T47D (cell line): ENCODE data around the gene KRTAP5-8.

ENCODE experiments used
- DNase-seq, 2 experiments: peaks; one replicate each; pipeline versions ENCODE4 v3.0.0 to v3.0.0-alpha.2; 2011 to 2012; ENCODE audit warnings: low read depth in 1 of 2, low spot score in 1 of 2
- JUND ChIP-seq: IDR thresholded peaks from 2 replicates; pipeline ENCODE4 v1.6.1; 2012; ENCODE audit warnings: low read depth
- in situ Hi-C: cut with HindIII; loops from 2 replicates; pipeline ENCODE4 v1.10.0; 2016; ENCODE audit warnings: low sequenced_read_pairs, low pct_unique_long_range_greater_than_20kb

KRTAP5-8 gene

GRCh38 chr11:71542382-71542781 lies 4.6 kb downstream of the KRTAP5-8 start:
- TF ChIP-seq JUND, result no peak
- in situ Hi-C loops, result no loop called here

GRCh38 chr11:71542879-71543777 lies 5.3 kb downstream of the KRTAP5-8 start:
- TF ChIP-seq JUND, result no peak
- in situ Hi-C loops, result no loop called here
- DNase-seq, result no peak

More at GRCh38 chr11:71542382-71542781, 4.6 kb downstream of the KRTAP5-8 start:
- no peak for DNase-seq

- in situ Hi-C loops, result no loop called here
Measured at GRCh38 chr11:71543866-71544265, 6.0 kb downstream of the KRTAP5-8 start.

DNA sequence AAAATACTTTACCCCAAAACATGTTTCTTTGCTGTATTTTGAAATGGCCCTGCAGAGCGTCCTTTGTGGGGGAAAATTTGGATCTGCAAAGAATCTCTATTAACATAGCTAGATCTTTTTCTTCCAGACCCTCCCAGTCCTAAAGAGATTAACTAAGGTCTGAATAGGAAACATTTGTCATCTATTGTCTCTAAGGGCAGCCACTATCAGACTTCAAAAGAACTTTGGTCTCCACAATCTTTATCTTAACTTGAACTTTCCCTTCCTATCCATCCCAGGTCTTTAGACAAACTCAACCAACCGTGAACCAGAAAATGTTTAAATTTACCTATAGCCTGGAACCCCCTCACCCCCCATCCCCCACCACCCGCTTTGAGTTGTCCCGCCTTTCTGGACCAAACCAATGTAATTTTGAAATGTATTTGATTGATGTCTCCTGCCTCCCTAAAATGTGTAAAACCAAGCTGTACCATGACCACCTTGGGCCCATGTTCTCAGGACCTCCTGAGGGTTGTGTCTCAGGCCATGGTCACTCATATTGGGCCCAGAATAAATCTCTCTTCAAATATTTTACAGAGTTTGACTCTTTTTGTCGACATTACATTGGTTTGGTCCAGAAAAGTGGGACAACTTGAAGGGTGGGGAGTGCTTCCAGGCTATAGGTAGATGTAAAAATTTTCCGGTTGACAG lies 6.8 kb downstream of the KRTAP5-8 start:
- no peak for TF ChIP-seq JUND
- in situ Hi-C loops, result no loop called here

More at GRCh38 chr11:71543866-71544265, 6.0 kb downstream of the KRTAP5-8 start:
- DNase-seq, result no peak
- TF ChIP-seq JUND, result no peak

DNA sequence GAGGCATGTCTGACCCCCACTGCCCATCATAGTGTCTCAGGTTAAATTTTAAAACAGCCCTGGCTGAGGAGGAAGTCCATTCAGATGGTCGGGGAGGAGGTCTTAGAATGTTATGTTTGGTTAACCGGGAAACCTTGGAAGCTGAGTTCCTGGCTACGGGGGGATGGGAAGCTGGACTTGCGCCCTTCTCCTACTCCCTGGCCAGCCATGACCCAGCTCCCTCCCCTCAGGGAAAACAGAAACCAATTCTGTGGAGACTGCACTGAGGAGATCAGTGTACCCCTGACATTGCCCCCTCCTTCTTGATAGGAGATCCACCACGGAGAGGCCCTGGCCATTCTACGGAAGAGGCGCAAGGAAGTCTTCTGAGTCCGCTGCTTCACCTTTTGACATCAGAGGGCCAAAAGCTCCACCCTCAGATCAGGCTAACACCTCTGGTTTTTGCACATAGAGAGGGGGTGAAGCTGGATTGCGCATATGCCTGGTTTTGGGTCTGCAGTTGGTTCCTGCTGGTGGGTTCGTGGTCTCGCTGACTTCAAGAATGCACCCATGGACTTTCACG lies 7.7 kb downstream of the KRTAP5-8 start:
- no peak for DNase-seq
- in situ Hi-C loops, result no loop called here
- TF ChIP-seq JUND, result no peak

More for the DNA sequence above, 6.8 kb downstream of the KRTAP5-8 start:
- no peak for DNase-seq

- TF ChIP-seq JUND, result no peak
- in situ Hi-C loops, result no loop called here
Measured at GRCh38 chr11:71548120-71548519, 10.3 kb downstream of the KRTAP5-8 start, which contains the start of gene KRTAP5-9. Gene KRTAP5-9, plus strand, starts transcription at chr11:71548420. Its CDS starts 238 bp downstream, at chr11:71548658.

GRCh38 chr11:71548716-71549151 lies 10.9 kb downstream of the KRTAP5-8 start:
- in situ Hi-C loops, result no loop called here
- no peak for TF ChIP-seq JUND
- DNase-seq, result no peak

More at GRCh38 chr11:71548120-71548519, 10.3 kb downstream of the KRTAP5-8 start, which contains the start of gene KRTAP5-9:
- no peak for DNase-seq

DNA sequence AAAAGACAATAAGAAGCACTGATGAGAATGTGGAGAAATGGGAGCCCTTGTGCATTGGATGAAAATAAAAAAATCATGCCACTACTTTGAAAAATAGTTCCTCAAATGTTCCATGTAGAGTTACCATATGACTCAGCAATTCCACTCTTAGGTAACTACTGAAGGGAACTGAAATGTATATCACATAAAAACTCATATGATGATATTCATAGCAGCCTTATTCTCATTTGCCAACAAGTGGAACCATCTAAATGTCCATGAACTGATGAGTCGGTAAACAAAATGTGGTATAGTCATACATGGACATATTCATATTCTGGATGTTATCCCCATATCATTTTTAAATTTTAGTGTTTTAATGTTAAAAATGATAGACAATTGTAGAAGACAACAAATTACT lies 13.9 kb downstream of the KRTAP5-8 start:
- TF ChIP-seq JUND, result no peak
- in situ Hi-C loops, result no loop called here
- DNase-seq, result no peak

GRCh38 chr11:71554996-71555395 lies 17.2 kb downstream of the KRTAP5-8 start:
- in situ Hi-C loops, result no loop called here
- DNase-seq, result no peak
- TF ChIP-seq JUND, result no peak

DNA sequence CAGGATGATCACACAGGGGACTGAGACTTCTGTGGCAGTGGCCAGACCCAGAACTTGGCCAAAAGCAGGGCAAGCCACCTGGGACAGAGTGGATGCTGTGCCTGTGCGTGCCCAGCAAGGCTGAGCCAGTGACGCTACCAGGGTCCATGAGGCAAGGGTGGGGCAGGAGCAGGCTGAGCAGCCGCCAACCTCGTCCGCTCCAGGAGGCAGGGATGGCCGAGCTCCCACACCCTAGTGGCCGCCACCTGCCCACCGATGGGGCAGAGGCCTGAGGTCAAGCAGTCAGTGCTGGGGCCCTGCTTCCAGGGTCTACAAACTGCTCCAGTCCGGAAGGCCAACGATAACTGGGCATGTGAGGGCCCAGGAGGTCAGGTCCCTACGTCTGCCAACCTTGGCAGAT lies 17.7 kb downstream of the KRTAP5-8 start:
- no peak for DNase-seq
- no peak for TF ChIP-seq JUND
- in situ Hi-C loops, result no loop called here

GRCh38 chr11:71556018-71556417 lies 18.2 kb downstream of the KRTAP5-8 start:
- no peak for DNase-seq
- TF ChIP-seq JUND, result no peak
- in situ Hi-C loops, result no loop called here

GRCh38 chr11:71557257-71557656 lies 19.4 kb downstream of the KRTAP5-8 start:
- in situ Hi-C loops, result no loop called here
- DNase-seq, result no peak
- no peak for TF ChIP-seq JUND
